Activated T-helper 1 cell treated with Interleukin-2 at 50 U/mL for 16 hours (primary cell): Measurements from ENCODE around the gene BMP6.

Experiments used
- DNase-seq: peaks from one replicate; pipeline ENCODE4 v3.0.0-alpha.2; 2020; ENCODE audit warnings: low read depth

BMP6 gene

GRCh38 chr6:7725849-7726415, at the start of gene BMP6:
Gene BMP6 (plus strand): TSS chr6:7726099. CDS start chr6:7726956, 857 bp downstream.
- DNase-seq: peak; percentile 13

DNA sequence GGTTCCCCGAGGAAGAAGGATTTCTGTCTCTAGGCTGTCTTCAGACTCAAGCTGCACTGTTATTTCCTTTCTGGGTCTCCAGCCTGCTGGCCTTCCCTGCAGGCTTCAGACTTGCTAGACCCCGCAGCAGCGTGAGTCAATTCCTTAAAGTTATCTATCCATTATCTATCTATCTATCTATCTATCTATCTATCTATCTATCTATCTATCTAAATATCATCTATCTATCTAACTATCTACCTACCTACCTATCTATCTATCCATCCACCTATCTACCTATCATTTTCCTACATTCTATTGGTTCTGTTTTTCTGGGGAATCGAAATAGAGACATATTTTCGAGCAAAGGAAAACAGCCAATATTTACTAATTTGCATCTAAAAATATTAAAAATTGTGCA, 48.7 kb upstream of the BMP6 start:
- no peak for DNase-seq

DNA sequence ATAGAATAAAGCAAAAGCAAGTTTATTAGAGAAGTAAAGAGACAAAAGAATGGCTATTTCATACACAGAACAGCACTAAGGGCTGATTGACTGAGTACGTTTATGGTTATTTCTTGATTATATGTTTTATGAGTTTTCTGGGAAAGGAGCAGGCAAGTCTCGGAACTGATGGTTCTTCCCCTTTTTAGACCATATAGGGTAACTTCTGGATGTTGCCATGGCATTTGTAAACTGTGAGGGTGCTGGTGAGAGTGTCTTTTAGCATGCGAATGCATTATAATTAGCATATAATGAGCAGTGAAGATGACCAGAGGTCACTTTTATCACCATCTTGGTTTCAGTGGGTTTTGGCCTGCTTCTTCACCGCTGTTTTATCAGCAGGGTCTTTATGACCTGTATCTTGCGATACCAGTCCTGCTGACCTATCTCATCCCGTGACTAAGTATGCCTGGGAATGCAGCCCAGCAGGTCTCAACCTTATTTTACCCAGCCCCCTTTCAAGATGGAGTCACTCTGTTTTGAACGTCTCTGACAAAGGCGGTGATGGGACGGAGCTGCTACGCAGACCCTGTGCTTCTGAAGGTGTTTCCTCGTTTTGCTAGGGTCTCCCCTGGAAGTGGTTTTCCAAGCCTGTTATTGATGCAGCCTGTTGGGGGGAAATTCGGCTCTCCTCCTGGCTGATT, 45.4 kb upstream of the BMP6 start:
- no peak for DNase-seq

DNA sequence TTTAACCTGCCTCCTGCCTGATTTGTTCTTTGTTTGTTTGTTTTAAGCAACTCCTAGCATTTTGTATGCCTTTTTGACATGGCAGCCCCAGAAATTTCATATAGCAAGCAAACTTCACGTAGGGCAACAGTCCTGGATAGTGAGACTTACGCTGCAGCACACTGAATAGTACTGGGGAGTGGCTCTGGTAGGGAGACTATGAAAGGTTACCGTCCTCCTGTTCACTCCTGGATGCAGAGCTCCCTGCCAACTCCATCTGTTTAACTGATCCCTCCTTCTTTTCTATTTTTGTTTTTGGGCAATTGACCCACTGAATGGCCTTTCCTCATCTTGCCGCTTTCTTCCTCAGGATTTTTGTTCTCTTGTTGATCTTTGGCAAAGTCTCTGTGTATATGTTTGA, 44.5 kb upstream of the BMP6 start:
- no peak for DNase-seq

- DNase-seq: no peak
Observed at GRCh38 chr6:7684076-7684475, 41.8 kb upstream of the BMP6 start.

- DNase-seq: no peak
Observed at GRCh38 chr6:7684843-7685242, 41.1 kb upstream of the BMP6 start.

DNA sequence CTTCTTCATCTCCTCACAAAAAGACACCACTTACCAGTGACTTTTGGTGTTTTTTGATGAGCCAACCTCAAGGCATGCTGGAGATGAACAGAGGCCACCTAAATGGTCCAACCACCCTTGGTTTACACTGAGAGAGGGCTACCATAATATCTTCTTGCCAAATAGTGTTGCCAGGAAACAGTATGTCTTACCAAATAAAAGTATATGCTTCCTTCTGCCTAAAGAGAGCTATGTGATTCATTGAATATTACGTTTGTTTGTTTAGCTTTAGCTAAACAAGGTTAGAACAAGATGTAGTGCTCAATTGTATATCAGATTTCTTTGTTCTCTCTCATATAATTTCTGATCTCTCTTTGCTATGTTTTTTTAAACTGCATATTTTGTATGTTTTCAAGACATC, 40.6 kb upstream of the BMP6 start:
- DNase-seq: no peak

- DNase-seq: no peak
Observed at GRCh38 chr6:7687145-7688111, 38.5 kb upstream of the BMP6 start.

DNA sequence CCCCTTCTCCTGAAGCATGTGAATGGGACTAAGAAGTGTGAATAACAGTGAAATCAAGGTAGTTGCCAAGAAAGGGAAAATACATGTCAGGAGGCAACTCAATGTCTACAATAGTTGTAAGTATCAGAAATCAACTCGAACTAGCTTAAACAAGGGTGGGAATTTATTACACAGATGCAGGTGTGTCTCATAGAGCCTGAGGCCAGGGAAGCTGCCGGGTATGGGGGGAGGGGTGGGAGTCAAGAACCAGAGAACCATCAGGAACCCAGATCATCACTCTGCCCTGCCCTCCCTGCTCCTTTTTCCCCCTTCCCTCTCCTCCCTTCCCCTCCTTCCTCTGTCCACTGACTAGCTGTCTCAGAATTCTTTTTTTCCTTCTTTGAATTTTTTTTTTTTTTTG, 34.9 kb upstream of the BMP6 start:
- DNase-seq: no peak

DNA sequence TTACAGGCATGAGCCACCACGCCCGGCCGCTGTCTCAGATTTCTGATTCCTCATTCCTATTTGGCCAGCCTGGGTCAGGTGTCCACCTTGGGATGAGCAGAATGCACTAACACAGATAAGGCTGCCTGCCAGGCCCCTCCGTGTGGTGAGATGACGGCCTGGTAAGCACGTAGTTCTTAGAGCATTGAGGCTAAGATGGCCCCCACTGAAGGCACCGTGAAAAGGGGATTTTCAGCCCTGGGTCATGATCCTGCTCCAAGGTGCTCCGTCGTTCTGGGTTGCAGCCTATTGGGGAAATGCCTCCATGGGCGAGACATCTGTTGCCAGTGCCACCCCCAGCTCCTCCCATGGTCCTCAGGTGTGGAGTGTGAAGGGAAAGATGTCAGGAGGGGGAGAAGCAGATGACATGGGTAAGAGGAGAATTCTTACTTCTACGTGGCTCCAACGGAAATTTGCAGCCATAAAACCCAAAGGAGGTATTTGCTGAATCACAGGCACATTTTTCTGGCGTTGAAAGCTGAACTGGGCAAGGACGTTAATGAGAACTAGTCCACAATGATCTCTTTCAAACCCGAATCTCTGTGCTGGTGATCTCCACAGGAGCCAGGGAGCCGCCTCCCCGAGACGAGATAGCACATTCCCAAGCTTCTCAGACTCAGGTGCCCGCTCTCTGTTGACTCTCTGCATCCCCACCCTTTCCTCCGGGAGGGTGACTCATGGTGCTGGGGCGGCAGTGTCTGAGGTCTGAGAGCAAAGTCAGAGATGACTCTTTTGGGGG, 34.0 kb upstream of the BMP6 start:
- no peak for DNase-seq

GRCh38 chr6:7692453-7692784, 33.5 kb upstream of the BMP6 start:
- no peak for DNase-seq

DNA sequence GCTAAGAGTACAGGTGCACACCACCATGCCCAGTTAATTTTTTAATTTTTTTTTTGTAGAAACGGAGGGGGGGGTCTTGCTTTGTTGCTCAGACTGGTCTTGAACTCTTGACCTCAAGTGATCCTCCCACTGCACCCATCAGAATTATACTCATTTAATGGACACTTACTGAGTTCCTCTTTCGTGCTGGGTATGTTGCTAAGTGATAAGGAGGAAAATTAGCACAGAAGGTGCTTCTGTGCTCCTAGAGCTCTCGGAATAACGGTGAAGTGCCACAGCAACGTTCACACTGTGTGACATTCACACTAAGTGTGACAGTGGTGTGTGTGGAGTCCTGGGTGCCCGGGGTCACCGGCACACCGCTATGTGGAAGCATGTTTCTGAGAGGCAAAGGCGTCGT, 32.1 kb upstream of the BMP6 start:
- no peak for DNase-seq

DNA sequence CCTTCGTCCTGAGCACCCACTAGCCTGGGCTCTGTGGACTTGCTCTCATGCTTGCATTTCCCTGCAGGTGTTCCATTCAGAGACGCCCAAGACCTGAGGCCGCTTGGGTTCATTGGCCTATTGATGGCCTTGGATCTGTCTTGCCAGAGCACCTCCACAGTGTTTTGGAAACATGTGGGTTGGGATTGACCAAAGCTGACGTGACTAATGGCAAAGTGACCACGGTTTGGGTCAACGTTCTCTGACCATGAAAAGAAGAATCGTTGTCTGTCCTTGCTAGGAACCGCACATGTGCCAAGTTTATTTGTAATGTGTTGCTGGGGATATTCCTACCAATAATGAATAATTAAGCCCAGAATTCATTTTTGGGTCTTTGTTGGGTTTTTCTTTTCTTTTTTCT, 29.8 kb upstream of the BMP6 start:
- no peak for DNase-seq

DNA sequence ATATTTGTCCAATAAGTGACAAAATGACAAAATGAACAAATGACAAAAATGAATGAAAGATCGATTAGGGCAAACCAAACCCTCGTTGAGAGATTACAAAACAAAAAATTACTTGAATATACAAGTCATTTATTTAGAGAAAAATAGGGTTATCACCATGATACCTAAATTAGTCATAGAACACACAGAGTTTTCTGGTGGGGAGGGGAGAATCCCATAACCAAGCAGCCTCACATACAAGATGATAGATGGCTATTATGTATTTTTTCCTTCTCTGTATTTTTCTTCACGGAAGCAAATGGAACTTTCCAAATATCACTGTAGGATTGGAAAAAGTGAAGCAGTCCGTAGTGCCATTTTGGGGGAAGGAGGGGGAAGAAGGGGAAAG, 28.5 kb upstream of the BMP6 start:
- DNase-seq: no peak

DNA sequence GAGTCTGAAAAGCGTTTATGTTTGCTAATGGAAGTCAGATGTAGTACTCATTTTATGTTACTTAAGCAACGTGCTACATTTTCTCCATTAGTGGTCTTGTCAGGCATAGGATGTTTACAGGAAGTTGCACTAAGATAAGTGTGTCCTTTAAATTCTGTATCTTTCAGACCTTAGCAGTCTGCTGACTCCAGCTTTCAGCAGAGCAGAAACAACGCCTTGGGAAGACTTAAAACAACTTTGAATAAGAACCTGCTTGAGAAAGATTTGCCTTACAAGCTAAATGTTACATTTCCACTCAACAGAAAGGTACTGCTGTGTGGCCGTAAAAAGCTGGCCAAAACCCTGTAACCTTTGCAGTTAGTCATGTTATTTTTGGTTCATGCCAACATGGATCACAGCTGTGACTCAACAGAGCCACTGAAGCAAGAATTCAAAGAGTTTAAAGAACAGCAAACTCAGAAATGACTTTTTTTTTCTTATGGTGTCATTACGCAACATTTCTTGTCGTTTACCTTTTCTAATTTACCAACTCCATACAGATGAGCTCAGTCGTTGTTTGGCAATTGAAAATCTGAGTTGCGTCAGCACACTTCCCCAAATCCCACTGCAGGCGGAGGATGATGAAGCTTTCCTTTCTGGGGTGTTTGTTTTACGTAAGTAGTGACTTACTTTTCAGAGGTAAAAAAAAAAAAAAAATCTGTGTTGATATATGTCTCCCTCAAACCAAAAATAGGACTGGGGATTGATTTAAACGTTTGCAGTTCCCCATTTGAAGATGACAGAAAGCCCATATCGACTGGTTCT, 27.9 kb upstream of the BMP6 start:
- DNase-seq: no peak

DNA sequence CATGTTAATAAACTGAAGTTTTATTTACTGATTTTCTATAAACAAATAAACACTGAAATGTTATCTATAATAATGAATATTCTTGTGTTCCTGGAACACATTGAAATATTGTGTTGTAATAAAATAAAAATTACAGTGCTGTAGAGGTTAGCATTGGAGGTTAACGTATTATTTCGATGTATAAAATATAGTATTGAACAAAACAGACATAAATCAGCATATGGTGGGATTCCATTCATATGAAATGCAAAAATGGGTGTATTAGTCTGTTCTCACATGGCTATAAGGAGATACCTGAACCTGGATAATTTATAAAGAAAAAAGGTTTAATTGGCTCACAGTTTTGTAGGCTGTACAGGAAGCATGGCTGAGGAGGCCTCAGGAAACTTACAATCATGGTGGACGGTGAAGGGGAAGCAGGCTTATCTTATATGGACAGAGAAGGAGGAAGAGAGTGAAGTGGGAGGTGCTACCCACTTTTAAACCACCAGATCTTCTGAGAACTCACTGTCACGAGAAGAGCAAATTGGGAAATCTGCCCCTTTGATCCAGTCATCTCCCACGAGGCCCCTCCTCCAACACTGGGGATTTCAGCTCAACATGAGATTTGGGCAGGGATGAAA, 24.6 kb upstream of the BMP6 start:
- no peak for DNase-seq

DNA sequence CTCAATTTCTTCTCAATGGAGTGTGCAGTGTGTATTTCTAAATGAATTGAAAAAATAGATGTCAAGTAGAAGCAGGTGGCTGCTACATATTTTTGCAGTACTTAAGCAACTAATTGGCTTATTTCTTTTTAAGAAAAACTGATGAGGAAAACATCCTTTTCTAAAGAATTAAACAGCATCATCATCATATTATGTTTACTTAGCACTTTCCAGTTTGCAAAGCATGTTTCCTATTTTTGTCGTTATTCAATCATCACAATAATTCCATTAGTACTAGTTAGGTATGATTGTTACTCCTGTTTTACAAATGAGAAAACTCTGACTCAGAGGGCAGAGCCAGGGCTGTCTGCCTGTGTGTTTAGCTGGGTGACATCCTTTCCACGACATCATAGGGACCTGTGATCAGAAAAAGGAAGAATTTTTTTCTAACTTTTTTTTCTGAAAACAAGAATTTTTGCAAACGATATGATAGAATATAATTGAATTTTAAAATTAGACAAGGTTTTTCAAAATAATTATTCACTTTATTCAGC, 22.7 kb upstream of the BMP6 start:
- no peak for DNase-seq

DNA sequence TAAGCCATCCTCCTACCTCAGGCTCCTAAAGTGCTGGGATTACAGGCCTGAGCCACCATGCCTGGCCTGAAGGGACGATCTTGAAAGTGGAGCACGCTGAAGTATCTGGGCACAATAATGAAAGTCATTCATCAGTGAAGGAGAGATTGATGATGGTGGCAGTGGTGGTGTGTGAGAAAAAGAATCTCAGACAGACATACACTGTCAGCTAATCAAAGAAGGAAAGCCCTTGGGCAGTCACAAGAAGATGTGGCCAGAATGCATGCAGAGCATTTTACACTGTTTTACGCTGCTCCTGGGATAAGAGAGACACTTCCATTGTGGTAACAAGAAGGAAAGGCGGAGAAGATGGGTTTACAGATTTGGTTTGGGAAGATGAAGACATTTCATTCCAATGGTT, 20.4 kb upstream of the BMP6 start:
- no peak for DNase-seq

DNA sequence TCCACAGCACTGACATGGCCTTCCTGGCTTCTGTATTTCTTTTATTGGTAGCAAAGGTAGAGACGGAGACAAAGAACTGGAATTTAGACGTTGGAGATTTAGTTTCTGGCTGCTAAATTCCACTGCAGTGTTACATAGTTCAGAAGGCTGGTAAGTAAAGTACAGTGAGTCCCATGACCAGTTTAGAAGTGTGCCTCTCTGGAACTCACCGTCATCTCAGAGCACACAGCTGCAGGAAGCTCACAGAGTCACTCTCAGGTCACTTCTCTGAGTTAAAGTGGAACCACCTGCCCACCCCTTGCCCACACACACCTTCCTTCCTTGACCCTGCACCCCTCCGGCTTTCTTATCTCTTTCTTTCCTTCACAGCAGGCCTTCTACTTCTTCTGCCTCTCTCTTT, 19.6 kb upstream of the BMP6 start:
- DNase-seq: no peak

DNA sequence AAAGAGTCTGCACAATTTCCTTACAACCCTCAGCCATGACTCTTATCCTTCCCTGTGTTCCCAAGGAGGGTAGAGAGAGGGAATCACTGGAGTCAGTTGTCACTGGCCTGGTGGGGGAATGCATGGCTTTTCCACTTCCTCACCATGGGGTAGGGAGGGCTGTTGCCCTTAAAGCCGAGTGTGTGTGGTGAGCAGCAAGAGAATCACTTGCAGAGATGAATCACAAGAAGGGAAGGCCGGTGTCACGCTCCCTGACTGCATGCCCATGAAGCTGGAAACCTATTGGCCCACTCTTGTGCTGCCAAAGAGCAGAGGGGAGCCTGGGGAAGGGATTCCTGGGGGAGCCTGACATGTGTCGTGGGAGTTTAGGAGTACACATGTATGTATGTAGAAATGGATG, 18.1 kb upstream of the BMP6 start:
- no peak for DNase-seq

- DNase-seq: no peak
Observed at GRCh38 chr6:7719364-7719850, 6.5 kb upstream of the BMP6 start.
